Heart right ventricle (tissue), 16 donors: ENCODE measurements around the gene CD81. TPM values are rescaled to one million over a fixed set of nuclear protein-coding genes. Genes with fewer than 3 reads are reported as not detected.
A peak's percentile ranks its signal among the peaks of the same experiment; 100 is the strongest.

Experiments
- ATAC-seq, 8 donors: fragments of 200-7000 bp; cut with Tn5 transposase; one replicate each; pipeline ENCODE4 v1.9.1; 2020; ENCODE audit warnings: mild to moderate bottlenecking in 8 of 8, moderate library complexity in 8 of 8, moderate number of reproducible peaks in 1 of 8
- DNase-seq, 2 donors: peaks; one replicate each; pipeline ENCODE4 v3.0.0-alpha.2; 2020
- H3K27ac ChIP-seq, 10 donors: fragments of 200-600 bp; sonication (generic) in 2 of 10; one replicate each; pipeline versions ENCODE4 v1.5.0 to v1.8.0; 2020 to 2022; ENCODE audit warnings: mild to moderate bottlenecking in 3 of 10
- H3K27me3 ChIP-seq, 7 donors: fragments of 200-600 bp; one replicate each; pipeline ENCODE4 v1.8.0; 2021 to 2022; ENCODE audit warnings: mild to moderate bottlenecking in 2 of 7
- H3K36me3 ChIP-seq, 9 donors: fragments of 200-600 bp; sonication (generic) in 1 of 9; one replicate each; pipeline versions ENCODE4 v1.5.0 to v1.8.0; 2020 to 2022; ENCODE audit warnings: mild to moderate bottlenecking in 2 of 9
- H3K4me1 ChIP-seq, 9 donors: fragments of 200-600 bp; sonication (generic) in 1 of 9; one replicate each; pipeline versions ENCODE4 v1.5.0 to v1.8.0; 2020 to 2022; ENCODE audit warnings: mild to moderate bottlenecking in 4 of 9
- H3K4me3 ChIP-seq, 10 donors: fragments of 200-600 bp; sonication (generic) in 2 of 10; one replicate each; pipeline versions ENCODE4 v1.5.0 to v1.8.0; 2020 to 2022; ENCODE audit warnings: mild to moderate bottlenecking in 7 of 10, moderate library complexity in 2 of 10
- H3K9me3 ChIP-seq, 11 donors: fragments of 200-600 bp in 10 of 11; sonication (generic) in 2 of 11; one replicate each; pipeline versions ENCODE4 v1.5.0 to v1.8.0; 2013 to 2022; ENCODE audit warnings: mild to moderate bottlenecking in 2 of 11, control low read depth in 1 of 11, moderate library complexity in 1 of 11
- WGBS, 2 donors: extraction: QIAGEN DNeasy Blood & Tissue Kit; methylation state at CpG; one replicate each; pipeline ENCODE4 v1.1.7; 2013; ENCODE audit warnings: inconsistent platforms in 1 of 2; 5-methylcytosine and 5-hydroxymethylcytosine counted together
- intact Hi-C, 10 donors: fragments of 100-400 bp; cut with DNase I; formaldehyde crosslinking; loops; one replicate each; pipeline versions ENCODE4 v1.11.1 to v1.14.2; 2022
- polyA plus RNA-seq, 2 donors: library from polyadenylated mRNA; stranded (reverse); fragments of 200-250 nt; gene quantifications; one replicate each; pipeline ENCODE4 v1.2.3, GENCODE V29; 2013
- total RNA-seq, 10 donors: library from RNA; stranded (reverse); fragmentation: NEBNext Ultra II Directional in 3 of 10; extraction: Animal tissue kit (Norgen Biotek cat#: 25700) in 3 of 10; gene quantifications; one replicate each; pipeline versions ENCODE4 v1.2.1 to v1.2.4, GENCODE V29; 2021 to 2023
- TF ChIP-seq, protein P1 (sequence below), 9 donors: fragments of 200-600 bp; sonication (generic) in 2 of 9; IDR thresholded peaks; one replicate each; pipeline versions ENCODE4 v1.5.0 to v1.8.0; 2021 to 2022; ENCODE audit warnings: antibody characterized with exemption in 9 of 9, mild to moderate bottlenecking in 5 of 9, moderate library complexity in 1 of 9
- donor health status: Arrhythmogenic right ventricular cardiomyopathy.
- donor health status: ischemic (EF 13 %, LVEDD 7.1; RV severe dilation, severe dysfunction).
- donor health status: healthy with polysubstance abuse.
- donor health status: DM: no; HTN: yes; CAD: no.
- donor health status: DM: no; HTN: no; CAD: no.
- donor health status: ischemic (EF 25% LVEDD 6.9; RV normal size, moderate dysfunction).
- donor health status: ischemic (EF 25% LVEDD 5.7; RV mildly dilated, moderate dysfunction).
- donor health status: healthy.
- donor health status: DM: yes; HTN: yes; CAD: no.
- donor health status: Ischemic cardiomyopathy.
- donor health status: ischemic (EF 35%, LVEDD 5.7; RV mildly dilated, moderate dysfunction).
- donor health status: nonischemic (EF 11% LVEDD 7.7; RV severe dilation, severe dysfunction).
- donor health status: DM: yes; HTN: yes; CAD: no.
- donor health status: PGD.
- donor health status: ischemic (EF 29% LVEDD 5.4; RV normal size, mild dysfunction).
- donor health status: nonischemic (EF 23%, LVEDD 6.1; RV moderate dilation, normal function).

CD81 gene
- total and polyA plus RNA-seq, 12 donors = 346 to 959 (median 513) TPM

DNA sequence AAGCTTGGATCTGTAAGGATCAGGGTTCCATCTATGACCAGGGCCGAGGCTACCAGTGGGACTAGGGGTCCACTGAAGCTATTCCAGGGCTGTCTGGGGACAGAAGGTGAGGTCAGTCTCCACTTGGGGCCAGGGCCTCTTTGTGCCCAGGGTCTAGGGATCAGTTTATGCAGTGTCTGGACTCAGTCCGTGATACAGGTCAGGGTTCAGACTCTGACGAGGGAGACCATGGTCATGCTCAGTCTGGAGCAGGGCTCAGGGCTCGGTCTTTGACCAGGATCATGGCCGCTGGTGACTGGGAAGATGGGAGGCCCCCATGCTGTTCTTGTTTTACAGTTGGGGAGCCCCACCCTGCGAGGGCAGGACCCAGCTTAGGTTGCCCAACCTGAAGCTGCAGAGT, 35.2 kb downstream of the CD81 start:
- Histone ChIP-seq H3K27me3 (no peaks in the 10 kb centered on the region), H3K4me3 (no peak overlapping the region), H3K4me1 (no peaks in the 10 kb centered on the region), H3K27ac (no peak overlapping the region), H3K36me3 (no peaks in the 10 kb centered on the region), H3K9me3 (no peaks in the 10 kb centered on the region)
- DNase-seq (no peak), ATAC-seq (no peak)
- 90 to 93% methylated on average over 6 of the region's 6 CpGs for WGBS, 2 donors
- TF ChIP-seq, protein P1, sequence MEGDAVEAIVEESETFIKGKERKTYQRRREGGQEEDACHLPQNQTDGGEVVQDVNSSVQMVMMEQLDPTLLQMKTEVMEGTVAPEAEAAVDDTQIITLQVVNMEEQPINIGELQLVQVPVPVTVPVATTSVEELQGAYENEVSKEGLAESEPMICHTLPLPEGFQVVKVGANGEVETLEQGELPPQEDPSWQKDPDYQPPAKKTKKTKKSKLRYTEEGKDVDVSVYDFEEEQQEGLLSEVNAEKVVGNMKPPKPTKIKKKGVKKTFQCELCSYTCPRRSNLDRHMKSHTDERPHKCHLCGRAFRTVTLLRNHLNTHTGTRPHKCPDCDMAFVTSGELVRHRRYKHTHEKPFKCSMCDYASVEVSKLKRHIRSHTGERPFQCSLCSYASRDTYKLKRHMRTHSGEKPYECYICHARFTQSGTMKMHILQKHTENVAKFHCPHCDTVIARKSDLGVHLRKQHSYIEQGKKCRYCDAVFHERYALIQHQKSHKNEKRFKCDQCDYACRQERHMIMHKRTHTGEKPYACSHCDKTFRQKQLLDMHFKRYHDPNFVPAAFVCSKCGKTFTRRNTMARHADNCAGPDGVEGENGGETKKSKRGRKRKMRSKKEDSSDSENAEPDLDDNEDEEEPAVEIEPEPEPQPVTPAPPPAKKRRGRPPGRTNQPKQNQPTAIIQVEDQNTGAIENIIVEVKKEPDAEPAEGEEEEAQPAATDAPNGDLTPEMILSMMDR (IDR thresholded peaks at IDR 0.05) = no peak
- intact Hi-C loops = loop anchor here in 1 of 10 donors (5.0 kb wide), 1 partner anchor 105 kb away; no protein-coding TSS in a partner anchor

DNA sequence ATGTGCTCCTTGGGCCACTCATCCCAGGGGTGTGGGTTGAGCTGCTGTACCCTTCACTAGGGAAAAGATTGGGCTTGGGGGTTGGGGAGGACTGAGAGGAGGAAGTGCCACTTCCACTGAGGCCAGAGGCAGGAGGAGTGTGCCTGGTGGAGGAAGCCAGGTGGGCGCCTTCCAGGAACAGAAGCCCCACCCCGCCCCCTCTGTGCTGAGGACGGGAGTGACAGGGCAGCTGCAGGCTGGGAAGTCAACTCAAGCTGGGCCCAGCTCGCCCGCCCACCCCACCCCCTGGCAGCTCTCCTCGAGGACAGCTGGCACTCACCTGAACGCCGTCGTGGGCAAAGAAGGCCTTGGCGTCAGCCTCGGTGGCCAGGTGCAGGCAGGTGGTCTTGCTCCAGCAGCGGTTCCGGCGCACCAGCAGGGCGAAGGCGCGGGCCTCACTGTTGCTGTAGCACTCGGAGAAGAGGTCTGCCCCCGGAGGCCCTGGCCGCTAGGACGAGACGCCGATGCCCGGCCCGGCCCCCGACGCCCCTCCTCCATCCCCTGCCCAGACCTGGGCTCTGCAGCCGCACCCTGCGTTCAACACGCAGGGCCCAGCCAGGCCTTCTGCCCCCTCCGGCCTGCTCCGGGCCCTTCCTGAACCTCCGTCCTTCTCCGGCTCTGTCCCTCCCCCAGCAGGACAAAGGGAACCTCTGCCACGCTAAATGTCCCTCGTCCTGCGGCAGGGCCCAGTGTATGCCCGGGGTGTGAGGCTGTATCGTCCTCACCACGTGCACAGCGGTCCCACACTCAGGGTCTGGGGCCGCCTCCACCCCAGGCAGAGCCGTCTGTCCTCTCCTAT, 36.9 kb downstream of the CD81 start:
- no peaks in the 10 kb centered on the region for H3K27me3 ChIP-seq
- H3K4me3 ChIP-seq = no peak overlapping the region
- ATAC-seq = no peak
- no peaks in the 10 kb centered on the region for H3K9me3 ChIP-seq
- WGBS, 2 donors = 88 to 92% methylated on average over 40 to 43 of the region's 43 CpGs
- no peak overlapping the region for H3K27ac ChIP-seq
- no peaks in the 10 kb centered on the region for H3K36me3 ChIP-seq
- DNase-seq = no peak
- no peaks in the 10 kb centered on the region for H3K4me1 ChIP-seq
- intact Hi-C loops = loop anchor here in 1 of 10 donors (5.0 kb wide), 1 partner anchor 107 kb away; no protein-coding TSS in a partner anchor
- TF ChIP-seq, protein P1 (IDR thresholded peaks at IDR 0.05) = no peak

DNA sequence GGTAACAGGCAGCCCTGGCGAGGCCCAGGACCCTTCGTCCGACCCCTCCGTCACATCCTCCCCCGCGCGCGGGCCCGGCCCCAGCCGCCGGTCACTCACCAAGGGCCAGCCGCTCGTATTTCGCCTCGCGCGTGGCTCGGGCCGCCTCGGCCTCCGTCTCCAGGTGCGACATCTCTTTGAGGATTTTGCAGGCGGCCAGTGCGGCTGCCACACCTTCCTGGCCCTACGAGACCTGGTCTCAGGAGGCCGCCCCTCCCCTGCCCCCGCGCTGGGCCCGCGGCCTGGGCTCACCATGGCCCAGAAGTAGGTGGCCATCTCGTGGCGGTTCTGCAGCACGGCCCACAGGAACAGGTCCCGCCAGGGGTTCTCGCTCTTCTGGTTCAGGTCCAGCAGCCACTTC, 37.5 kb downstream of the CD81 start:
- H3K36me3 ChIP-seq = no peaks in the 10 kb centered on the region
- no peak for ATAC-seq

DNA sequence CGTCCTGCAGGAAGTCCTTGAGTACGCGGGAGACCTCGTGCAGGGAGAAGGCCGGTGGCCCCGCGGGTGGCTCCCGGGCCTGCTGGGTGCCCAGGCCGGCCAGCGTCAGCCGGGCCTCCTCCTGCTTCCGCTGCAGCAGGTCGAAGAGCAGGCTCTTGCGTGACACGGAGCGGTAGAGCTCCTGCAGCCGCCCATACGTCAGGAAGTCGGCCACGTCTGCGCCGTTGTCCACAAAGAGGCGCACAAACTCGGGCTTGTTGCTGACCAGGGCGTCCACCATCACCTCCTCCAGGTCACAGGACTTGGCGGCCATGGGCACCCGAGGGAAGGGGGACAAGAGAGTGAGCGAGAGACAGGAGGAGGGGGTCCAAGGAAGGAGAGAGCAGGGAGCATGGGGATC, 38.1 kb downstream of the CD81 start:
- H3K9me3 ChIP-seq = no peaks in the 10 kb centered on the region
- intact Hi-C loops = loop anchor here in 1 of 10 donors (5.0 kb wide), 1 partner anchor 108 kb away; no protein-coding TSS in a partner anchor
- peaks cover 0 to 7% (median 3%) of the 10 kb centered on the region in 9 donors for H3K4me1 ChIP-seq
- no peak for ATAC-seq
- H3K36me3 ChIP-seq = no peaks in the 10 kb centered on the region
- TF ChIP-seq, protein P1 (IDR thresholded peaks at IDR 0.05) = no peak
- WGBS, 2 donors = 85 to 88% methylated on average over 28 of the region's 28 CpGs
- H3K4me3 ChIP-seq = no peak overlapping the region
- H3K27me3 ChIP-seq = no peaks in the 10 kb centered on the region
- peak in 1 of 2 donors; percentile 6 for DNase-seq
- H3K27ac ChIP-seq = no peak overlapping the region

More for the DNA sequence above, 37.5 kb downstream of the CD81 start:
- H3K9me3 ChIP-seq = no peaks in the 10 kb centered on the region
- intact Hi-C loops = loop anchor here in 2 of 10 donors (5.0 kb wide), 1 partner anchor 107 kb away; no protein-coding TSS in a partner anchor
- H3K4me1 ChIP-seq = peaks cover 0 to 1% (median 0%) of the 10 kb centered on the region in 9 donors
- H3K27me3 ChIP-seq = no peaks in the 10 kb centered on the region
- 88 to 93% methylated on average over 29 to 35 of the region's 35 CpGs for WGBS, 2 donors
- no peak overlapping the region for H3K27ac ChIP-seq
- H3K4me3 ChIP-seq = no peak overlapping the region
- TF ChIP-seq, protein P1 (IDR thresholded peaks at IDR 0.05) = no peak
- DNase-seq = no peak
